Activated naive CD4-positive, alpha-beta T cell treated with anti-CD3 and anti-CD28 coated beads, Interleukin-2, amount 50 U/mL, for 72 hours (primary cell): Measurements from ENCODE around the gene SSBP3. TPM values are rescaled to one million over a fixed set of nuclear protein-coding genes. Genes with fewer than 3 reads are reported as not detected.

Experiments
- ATAC-seq, 2 donors: fragments of 150-1000 bp; cut with Tn5 transposase; 2 replicates each; pipeline ENCODE4 v1.10.0; 2021; ENCODE audit warnings: mild to moderate bottlenecking in 2 of 2, moderate library complexity in 2 of 2
- DNase-seq, 2 donors: peaks; one replicate each; pipeline ENCODE4 v3.0.0; 2021 to 2022; ENCODE audit warnings: low spot score in 2 of 2
- H3K27ac Mint-ChIP-seq, 2 donors: one replicate each; pipeline ENCODE4 v1.8.0; 2022; ENCODE audit warnings: mild to moderate bottlenecking in 2 of 2, mixed read lengths in 2 of 2
- H3K36me3 Mint-ChIP-seq, 2 donors: one replicate each; pipeline ENCODE4 v1.8.0; 2022; ENCODE audit warnings: mixed read lengths in 2 of 2
- H3K9me3 Mint-ChIP-seq, 2 donors: one replicate each; pipeline ENCODE4 v1.8.0; 2022; ENCODE audit warnings: mixed read lengths in 2 of 2
- total RNA-seq, 2 donors: library from RNA; stranded (reverse); gene quantifications; one replicate each; pipeline ENCODE4 v1.2.3, GENCODE V29; 2022

The SSBP3 gene
- total RNA-seq, 2 donors from 2014 or later: 66.1 to 80.4 TPM

DNA sequence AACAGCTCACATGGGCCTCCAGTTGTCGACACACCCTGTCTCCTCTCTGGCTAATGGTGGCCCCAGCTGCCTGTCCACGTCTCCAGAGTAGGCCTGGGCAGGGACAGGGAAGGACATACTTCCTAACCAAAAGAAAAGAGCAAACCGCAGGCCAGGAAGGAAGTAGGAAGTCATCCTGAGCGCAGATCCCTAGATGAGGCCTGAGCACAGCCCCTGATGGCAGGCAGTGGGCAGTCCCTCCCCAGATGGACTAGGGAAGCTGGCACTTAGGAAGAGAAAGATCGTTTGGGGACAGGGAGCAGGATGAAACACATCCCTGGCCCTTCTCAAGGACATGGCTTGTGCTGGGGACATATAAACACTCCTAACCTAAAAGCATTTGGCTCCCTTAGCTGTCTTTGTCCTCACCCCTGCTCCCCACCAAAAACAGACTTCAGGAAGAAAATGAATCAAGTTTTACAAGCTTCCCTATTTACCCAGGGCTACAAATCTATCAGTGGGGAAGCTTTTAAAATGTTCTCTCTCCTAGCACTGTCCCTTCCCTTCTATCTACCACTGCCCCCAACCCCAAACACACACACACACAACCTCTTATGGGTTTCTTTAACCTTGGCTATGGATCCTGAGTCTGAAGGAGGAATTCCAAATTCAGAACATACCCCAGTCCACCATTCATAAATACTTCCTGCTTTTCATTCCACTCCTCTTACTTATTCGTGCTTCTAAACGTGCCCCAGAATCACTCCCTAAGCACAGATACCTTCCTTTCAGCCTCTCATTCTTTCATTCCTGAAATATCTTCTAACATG, 21.1 kb downstream of the SSBP3 start:
- DNase-seq (no peak), ATAC-seq (no peak)
- H3K36me3 Mint-ChIP-seq: peaks cover 0 to 2% of the 10 kb centered on the region in 2 donors
- no peaks in the 10 kb centered on the region for H3K9me3 Mint-ChIP-seq
- no peak overlapping the region for H3K27ac Mint-ChIP-seq

DNA sequence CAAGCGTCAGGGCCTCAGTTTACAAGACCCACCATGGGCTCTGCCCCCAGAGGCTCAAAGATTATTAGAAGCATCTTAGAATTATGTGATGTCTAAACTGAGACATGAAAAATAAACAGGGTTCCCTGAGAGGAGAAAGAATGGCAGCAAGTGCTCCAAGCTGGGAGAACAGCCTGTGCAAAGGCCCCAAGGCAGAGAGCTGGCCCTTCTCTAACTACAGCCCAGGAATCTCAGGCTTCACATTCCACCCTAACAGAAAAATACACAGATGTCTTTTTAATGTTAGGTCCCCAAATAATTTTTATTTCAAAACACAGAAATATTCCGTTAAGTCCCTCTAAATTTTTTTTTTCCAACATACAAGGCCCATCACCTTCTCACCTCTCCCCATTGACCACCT, 21.7 kb downstream of the SSBP3 start:
- Mint-ChIP-seq H3K27ac (no peak overlapping the region), H3K36me3 (no peaks in the 10 kb centered on the region), H3K9me3 (no peaks in the 10 kb centered on the region)
- ATAC-seq (no peak), DNase-seq (no peak)

DNA sequence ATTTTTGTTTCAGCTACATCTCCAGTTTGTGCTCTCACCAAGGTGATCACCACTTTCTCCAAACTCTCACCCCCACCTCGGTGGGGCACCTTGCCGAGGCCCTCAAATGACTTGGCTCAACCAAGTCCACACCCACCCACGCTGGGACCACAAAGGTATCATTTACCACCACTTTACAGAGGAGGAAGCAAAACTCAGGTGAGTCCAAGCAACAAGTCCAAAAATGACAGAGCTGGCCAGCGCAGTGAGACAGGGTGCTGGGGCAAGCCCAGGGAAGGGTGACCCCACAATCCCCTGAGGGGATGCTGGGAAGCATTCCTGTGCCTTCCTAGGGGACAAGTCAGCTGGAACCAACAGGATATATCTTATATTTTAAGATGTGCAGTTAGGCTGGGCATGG, 24.7 kb downstream of the SSBP3 start:
- DNase-seq (no peak), ATAC-seq (no peak)
- peak overlapping the region in 1 of 2 donors; percentile 38 for H3K27ac Mint-ChIP-seq
- peaks cover 0 to 4% of the 10 kb centered on the region in 2 donors for H3K36me3 Mint-ChIP-seq
- no peaks in the 10 kb centered on the region for H3K9me3 Mint-ChIP-seq

DNA sequence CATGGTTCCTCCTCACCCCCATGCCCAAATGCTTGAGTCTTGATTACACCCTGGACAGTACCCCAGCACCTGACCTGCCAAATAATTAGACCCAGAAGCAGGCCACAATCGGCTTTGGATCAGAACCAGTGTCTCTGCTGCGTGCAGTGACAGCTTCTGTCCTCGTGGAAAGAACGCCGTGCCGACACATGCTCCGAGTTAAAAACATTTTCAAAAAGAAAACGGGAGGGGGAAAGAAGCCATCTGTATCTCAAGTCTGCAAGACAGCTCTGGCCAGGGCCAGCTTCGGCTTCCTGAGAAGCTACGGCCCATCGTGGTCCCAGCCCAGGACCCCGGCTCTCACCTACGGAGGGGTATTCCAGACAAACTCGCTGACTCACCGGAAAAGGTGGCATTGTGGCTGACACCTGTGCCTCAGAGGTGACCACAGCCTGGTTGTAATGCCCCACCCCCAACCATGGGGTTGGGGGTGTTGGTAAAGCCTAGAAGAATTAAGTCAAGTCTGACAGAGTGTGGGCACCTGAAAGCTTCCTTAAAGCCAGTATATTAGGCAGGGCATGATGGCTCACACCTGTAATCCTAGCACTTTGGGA, 25.8 kb downstream of the SSBP3 start:
- Mint-ChIP-seq H3K9me3 (no peaks in the 10 kb centered on the region), H3K27ac (no peak overlapping the region), H3K36me3 (peaks cover 0 to 4% of the 10 kb centered on the region in 2 donors)
- DNase-seq (no peak), ATAC-seq (no peak)

DNA sequence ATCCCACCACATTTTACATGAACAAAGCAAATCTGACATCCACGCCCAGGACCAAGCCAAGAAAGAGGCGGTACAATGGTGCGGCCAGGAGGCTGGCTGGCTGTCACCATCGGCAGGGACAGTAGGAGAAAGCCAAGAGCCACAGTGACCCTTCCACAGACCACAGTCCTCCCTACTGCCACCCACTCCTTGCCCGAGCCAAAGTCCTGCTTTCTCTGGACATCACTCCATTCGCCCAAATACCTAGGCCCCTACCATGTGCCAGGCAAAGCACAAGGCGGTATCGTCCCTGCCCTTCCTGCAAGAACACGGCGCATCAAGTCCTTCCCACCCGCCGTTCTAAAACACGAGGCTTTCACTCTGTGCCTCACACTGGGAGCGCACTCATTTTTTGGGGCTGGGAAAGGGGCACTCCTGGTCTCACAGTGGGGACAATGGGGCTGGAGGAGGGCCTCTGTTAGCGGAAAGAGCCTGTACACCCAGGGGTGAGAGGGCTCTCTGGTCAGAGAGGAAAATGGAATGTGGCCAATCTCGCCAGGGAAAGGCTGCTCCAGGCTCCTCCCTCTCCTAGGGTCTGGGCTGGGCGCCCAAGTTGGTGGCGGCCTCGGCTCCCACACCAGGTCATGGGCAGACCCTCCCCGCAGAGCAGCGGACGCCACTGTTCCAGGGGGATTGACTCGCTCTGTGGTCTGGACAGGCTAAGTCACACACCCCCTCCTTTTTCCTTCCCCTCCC, 26.5 kb downstream of the SSBP3 start:
- Mint-ChIP-seq H3K36me3 (peaks cover 0 to 4% of the 10 kb centered on the region in 2 donors), H3K27ac (no peak overlapping the region), H3K9me3 (no peaks in the 10 kb centered on the region)
- DNase-seq (no peak), ATAC-seq (no peak)

DNA sequence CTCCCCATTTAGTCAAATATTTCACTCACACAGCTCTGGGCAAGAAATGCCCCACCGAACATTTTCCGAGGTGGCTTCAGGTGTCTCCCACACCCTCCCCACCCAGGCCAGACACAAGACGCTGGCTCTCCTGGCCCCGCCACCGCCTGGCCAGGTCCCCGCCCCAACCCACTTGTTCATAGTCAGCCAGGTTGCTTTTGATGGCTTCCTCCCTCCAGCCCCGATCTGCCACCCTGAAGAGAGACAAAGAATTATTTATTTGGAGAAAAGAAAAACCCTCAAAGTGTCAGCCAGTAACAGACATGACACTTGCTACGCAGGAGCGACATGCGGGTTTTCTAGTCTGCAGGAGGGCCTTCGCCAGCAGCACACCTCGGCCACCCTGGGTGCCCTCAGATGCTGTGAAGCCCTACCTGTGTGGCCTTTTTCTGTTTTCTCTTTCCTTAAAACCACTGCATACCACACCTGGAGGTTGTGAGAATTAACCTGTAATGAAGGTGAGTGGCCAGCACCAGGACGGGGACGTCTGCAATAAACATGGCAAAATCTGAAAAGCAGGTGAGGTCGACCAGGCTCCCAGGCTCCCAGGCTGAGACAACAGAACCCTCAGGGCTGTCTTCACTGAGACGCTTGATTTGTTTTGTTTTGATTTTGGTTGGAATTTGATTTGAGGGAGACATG, 27.2 kb downstream of the SSBP3 start:
- Mint-ChIP-seq H3K9me3 (no peaks in the 10 kb centered on the region), H3K36me3 (peaks cover 0 to 4% of the 10 kb centered on the region in 2 donors), H3K27ac (no peak overlapping the region)
- no peak for ATAC-seq
- DNase-seq: no peak

DNA sequence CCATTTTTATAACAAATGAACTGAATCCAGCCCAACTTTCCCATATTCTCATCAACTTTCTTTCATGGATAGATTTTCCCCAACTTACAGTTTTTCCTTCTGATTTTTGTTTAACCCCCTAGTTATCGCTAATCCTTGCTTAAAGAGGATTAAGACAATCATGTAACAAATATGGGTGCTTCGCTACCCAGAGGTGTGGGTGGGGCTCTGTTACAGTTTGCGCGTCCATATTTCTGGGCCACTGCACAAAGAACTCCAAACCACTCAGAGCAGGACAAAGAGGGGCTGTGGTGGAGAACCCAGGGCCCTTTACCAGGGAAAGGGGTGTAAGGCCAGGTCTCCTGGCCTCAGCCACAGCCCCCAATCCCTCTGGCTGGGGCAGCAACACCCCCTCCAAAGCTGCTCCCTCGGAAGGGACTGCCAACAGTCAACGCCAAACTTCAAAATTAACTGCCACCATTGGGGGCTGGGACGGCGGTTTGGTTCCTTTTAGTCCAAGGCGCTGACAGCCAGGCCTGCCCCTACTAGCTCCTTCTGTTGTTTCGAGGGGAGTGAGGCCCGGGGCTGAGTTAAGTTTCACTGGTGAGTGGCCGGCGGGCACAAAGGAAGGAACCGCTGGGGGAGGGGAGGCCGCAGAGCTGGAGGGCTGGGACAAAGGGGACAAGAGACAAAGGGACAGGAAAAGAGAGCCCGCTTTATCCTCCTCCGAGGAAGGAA, 27.9 kb downstream of the SSBP3 start:
- ATAC-seq (no peak), DNase-seq (no peak)
- peak overlapping the region in 1 of 2 donors; percentile 89 for H3K27ac Mint-ChIP-seq
- H3K9me3 Mint-ChIP-seq: no peaks in the 10 kb centered on the region
- peaks cover 0 to 4% of the 10 kb centered on the region in 2 donors for H3K36me3 Mint-ChIP-seq

DNA sequence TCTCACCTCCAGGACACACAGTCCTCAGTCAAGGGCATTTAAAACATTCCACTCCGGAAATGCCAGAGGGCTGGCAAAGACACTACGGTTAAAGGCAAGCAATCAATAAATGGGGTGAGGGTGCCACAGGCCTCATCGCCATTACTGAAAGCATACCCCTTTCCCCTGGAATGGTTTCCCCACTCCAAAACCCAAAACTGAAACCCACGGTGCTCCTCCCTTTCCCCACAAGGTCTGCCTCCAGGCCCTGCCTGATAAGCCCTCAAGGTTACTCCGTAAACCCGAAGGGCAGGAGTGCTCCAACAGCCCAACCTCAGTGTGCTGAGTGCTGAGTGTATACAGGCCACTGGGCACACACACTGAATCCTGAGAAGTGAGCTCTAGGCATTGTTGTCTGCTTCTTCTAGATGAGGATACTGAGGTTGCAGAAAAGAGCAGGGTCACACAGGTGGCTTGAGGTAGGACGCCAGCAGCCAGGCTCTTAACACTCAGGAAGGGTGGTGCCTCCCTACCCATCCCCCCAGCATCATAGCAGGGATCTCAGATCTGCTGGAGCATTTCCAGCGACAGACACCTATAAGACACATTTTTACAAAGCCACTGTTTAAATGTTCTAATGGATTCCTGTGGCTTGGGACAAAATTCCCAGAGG, 29.0 kb downstream of the SSBP3 start:
- ATAC-seq (peak; percentile 21 to 31), DNase-seq (no peak)
- H3K27ac Mint-ChIP-seq: peak overlapping the region in 1 of 2 donors; percentile 12
- H3K36me3 Mint-ChIP-seq: peaks cover 0 to 4% of the 10 kb centered on the region in 2 donors
- H3K9me3 Mint-ChIP-seq: no peaks in the 10 kb centered on the region

DNA sequence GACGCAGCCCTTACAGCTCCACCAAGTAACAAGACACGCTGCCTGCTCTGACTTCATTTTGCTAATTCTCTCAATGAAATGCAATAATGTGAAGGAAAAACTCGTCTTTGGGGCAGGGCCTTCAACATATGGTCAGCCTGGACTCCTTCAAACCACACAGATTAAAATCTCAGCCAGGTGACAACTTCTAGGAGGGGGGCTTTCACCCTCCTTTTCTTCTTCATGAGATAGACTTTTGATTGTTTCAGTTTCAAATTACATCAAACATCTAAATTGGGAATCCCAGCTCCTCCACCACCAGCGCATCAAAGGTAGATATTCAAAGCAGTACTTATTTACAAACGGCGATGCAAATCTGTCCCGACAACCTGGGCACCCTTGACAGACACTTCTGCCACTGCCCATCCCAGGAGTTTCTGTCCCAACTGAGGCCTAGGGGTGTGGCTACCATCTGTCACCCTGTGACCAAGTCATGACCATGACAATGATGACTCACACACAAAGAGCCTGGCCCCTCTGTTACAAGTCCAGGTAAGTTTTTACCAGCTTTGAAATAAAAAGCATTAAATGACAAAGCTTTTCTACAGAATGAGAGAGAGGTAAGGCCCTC, 29.7 kb downstream of the SSBP3 start:
- no peaks in the 10 kb centered on the region for H3K9me3 Mint-ChIP-seq
- H3K27ac Mint-ChIP-seq: peak overlapping the region; percentile 12 to 39
- ATAC-seq (peak; percentile 78 to 92), DNase-seq (peak in 1 of 2 donors; percentile 31)
- H3K36me3 Mint-ChIP-seq: peaks cover 0 to 4% of the 10 kb centered on the region in 2 donors

DNA sequence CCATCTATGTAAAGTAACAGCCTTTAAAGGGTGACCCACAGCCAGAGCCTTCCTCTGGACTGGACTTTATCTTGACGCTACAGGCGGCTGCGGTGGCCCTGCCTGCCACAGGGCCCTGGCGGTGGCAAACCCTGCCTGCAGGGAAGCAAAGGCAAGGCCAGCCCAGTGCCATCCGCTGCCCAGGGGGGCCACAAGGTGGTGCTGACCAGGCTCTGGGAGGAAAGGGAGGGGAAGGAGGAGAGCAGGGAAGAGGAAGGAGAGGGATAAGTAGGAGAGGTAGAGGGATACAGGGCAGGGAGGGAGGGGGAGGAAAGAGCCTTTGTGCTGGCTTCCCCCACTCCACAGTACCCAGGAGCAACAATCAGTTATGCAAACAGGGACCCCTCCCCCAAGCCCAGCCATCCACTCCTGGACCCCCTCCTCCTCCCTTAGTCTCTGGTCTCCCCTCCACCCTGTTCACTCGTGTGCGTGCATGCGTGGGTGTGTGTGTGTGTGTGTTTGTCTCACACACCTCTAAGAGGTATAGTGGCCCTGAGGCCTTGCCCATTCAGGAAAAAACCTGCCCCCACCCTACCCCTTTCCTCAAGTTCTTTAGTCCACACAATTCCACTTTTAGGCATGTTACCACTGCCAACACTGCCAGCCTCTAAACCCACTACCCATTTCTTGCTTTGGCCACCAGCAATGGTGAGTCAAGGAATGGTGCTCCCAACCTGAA, 30.3 kb downstream of the SSBP3 start:
- H3K9me3 Mint-ChIP-seq: no peaks in the 10 kb centered on the region
- ATAC-seq (no peak), DNase-seq (no peak)
- peak overlapping the region; percentile 12 to 39 for H3K27ac Mint-ChIP-seq
- peaks cover 0 to 4% of the 10 kb centered on the region in 2 donors for H3K36me3 Mint-ChIP-seq

DNA sequence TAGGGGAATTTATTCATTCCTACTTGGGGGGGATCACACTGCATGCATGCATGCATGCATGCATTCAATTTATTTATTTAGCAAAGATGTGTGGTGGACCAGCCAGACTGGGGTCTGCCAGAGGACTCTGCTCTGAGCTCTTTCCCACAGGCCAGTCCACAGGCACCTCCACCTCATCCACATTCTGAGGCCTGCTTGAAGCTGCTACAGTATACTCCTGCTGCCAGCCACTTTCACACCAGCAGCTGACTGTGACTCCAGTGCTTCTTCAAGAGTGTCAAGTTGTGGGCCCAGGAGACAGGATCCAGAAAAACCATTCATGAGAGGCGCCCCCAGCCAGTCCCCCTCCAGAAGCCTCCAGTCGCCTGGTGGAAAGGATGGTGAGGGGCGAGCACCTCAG, 30.9 kb downstream of the SSBP3 start:
- Mint-ChIP-seq H3K9me3 (no peaks in the 10 kb centered on the region), H3K27ac (no peak overlapping the region), H3K36me3 (peaks cover 0 to 4% of the 10 kb centered on the region in 2 donors)
- DNase-seq: no peak
- no peak for ATAC-seq

DNA sequence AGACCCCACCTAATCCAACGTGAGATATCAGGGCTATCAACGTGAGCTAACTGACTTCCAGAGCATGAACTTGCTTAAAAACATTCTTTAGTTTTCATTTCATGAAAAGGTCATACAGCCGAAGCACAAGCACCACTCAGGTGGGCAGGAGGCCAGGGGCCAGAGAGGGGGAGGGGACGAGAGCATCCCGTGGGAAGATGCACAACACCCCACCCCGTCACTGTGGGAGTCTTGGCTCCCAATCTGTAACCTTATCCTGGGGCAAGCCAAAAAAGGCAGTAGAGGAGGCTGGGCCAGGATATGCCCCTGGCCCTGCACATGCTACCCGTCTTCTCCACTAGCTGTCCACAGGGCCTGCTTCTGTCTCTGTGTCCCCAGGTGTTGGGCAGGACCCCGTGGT, 31.4 kb downstream of the SSBP3 start:
- peaks cover 0 to 4% of the 10 kb centered on the region in 2 donors for H3K36me3 Mint-ChIP-seq
- no peak for DNase-seq
- H3K27ac Mint-ChIP-seq: no peak overlapping the region
- no peaks in the 10 kb centered on the region for H3K9me3 Mint-ChIP-seq
- ATAC-seq: no peak

DNA sequence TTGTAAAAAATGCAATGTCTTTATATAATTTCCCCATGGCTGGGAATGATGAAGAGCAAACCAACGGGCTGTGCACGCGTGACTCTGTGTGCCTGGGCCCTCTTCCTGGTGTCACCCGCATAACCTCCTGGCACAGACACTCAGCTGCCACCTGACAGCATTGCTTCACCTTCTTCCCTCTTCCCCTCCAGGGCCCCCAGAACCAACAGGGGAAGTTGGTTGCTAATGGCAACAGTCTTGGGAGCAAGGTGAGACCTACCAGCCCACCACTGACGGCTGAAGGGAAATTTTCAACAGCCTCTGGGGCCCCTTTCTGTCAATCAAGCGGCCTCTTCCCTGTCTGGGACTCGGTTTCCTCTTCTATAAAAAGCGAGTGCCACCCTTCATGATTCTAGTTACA, 33.2 kb downstream of the SSBP3 start:
- H3K36me3 Mint-ChIP-seq: no peaks in the 10 kb centered on the region
- H3K27ac Mint-ChIP-seq: no peak overlapping the region
- no peak for ATAC-seq
- DNase-seq: no peak
- H3K9me3 Mint-ChIP-seq: no peaks in the 10 kb centered on the region

DNA sequence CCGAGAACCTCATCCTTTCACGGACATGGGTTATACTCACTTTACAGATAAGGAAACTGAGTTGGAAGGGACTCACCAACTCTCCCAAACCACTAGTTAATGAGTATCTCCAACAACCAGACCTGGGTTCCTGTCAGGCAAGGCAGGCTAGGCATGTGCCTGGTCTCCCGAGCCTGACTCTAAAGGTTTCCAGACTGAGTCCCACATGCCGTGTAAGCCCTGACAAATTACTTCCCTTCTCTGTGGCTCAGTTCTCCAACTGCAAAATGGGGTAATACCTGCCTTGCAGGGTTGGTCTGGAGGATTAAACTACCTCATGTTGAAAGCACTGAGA, 34.3 kb downstream of the SSBP3 start:
- Mint-ChIP-seq H3K9me3 (no peaks in the 10 kb centered on the region), H3K36me3 (no peaks in the 10 kb centered on the region), H3K27ac (no peak overlapping the region)
- no peak for DNase-seq
- no peak for ATAC-seq
